Nephron progenitor cell (in vitro differentiated cells): Measurements from ENCODE around the gene OR10G6.

Source experiments
- DNase-seq: peaks from one replicate; pipeline ENCODE4 v3.0.0; 2021
- H3K27ac Mint-ChIP-seq: 2 replicates; pipeline ENCODE4 v1.8.0; 2021; ENCODE audit warnings: mild to moderate bottlenecking, moderate library complexity, mixed read lengths
- H3K27me3 Mint-ChIP-seq: 2 replicates; pipeline ENCODE4 v1.8.0; 2021; ENCODE audit warnings: mild to moderate bottlenecking, low read depth, mixed read lengths; ENCODE audit not compliant: poor library complexity
- H3K36me3 Mint-ChIP-seq: 2 replicates; pipeline ENCODE4 v1.8.0; 2021; ENCODE audit warnings: low read depth, mixed read lengths
- H3K4me1 Mint-ChIP-seq: 2 replicates; pipeline ENCODE4 v1.8.0; 2021; ENCODE audit warnings: mixed read lengths
- H3K4me3 Mint-ChIP-seq: 2 replicates; pipeline ENCODE4 v1.8.0; 2021; ENCODE audit warnings: mild to moderate bottlenecking, moderate library complexity, mixed read lengths
- H3K9me3 Mint-ChIP-seq: 2 replicates; pipeline ENCODE4 v1.8.0; 2021; ENCODE audit warnings: mild to moderate bottlenecking, moderate library complexity, mixed read lengths
- CTCF ChIP-seq: fragments of 200-600 bp; sonication (generic); IDR thresholded peaks from 2 replicates; pipeline ENCODE4 v1.5.0; 2021; ENCODE audit warnings: antibody characterized with exemption

The OR10G6 gene

GRCh38 chr11:123956752-123957151 is 38.2 kb downstream of the OR10G6 start:
- peaks cover 28% of the 10 kb centered on the region for H3K9me3 Mint-ChIP-seq
- peaks cover 7% of the 10 kb centered on the region for H3K27me3 Mint-ChIP-seq
- no peaks in the 10 kb centered on the region for H3K4me1 Mint-ChIP-seq
- TF ChIP-seq CTCF = no peak
- no peak overlapping the region for H3K4me3 Mint-ChIP-seq
- H3K27ac Mint-ChIP-seq = no peak overlapping the region
- DNase-seq = no peak
- H3K36me3 Mint-ChIP-seq = no peaks in the 10 kb centered on the region

- H3K4me3 Mint-ChIP-seq = no peak overlapping the region
- H3K36me3 Mint-ChIP-seq = no peaks in the 10 kb centered on the region
- TF ChIP-seq CTCF = no peak
- no peak for DNase-seq
- H3K9me3 Mint-ChIP-seq = no peaks in the 10 kb centered on the region
- H3K27ac Mint-ChIP-seq = no peak overlapping the region
- no peaks in the 10 kb centered on the region for H3K4me1 Mint-ChIP-seq
- H3K27me3 Mint-ChIP-seq = peaks cover 4% of the 10 kb centered on the region
These were observed 49.8 kb downstream of the OR10G6 start for GRCh38 chr11:123945132-123945531.
